IMR-90 (cell line): ENCODE measurements around the gene DOLPP1.

Source experiments
- BHLHE40 ChIP-seq: fragments of 150-350 bp; IDR thresholded peaks from 2 replicates; pipeline ENCODE4 v1.6.1; 2016; ENCODE audit warnings: mild to moderate bottlenecking, low read depth, low read length
- CEBPB ChIP-seq: IDR thresholded peaks from 2 replicates; pipeline ENCODE4 v1.6.1; 2012; ENCODE audit warnings: low read depth, low read length, improper control_type of control experiment
- CHD1 ChIP-seq: IDR thresholded peaks from 2 replicates; pipeline ENCODE4 v1.6.1; 2012; ENCODE audit warnings: low read depth, low read length, improper control_type of control experiment
- CTCF ChIP-seq: conservative IDR thresholded peaks from 2 replicates; pipeline ENCODE4 v1.5.1; 2012; ENCODE audit warnings: mild to moderate bottlenecking, low read depth, low read length, improper control_type of control experiment
- ELK1 ChIP-seq: fragments of 150-350 bp; IDR thresholded peaks from 2 replicates; pipeline ENCODE4 v1.6.1; 2016; ENCODE audit warnings: low read depth, mild to moderate bottlenecking, low read length, moderate library complexity, borderline replicate concordance
- FOS ChIP-seq: fragments of 150-350 bp; IDR thresholded peaks from 2 replicates; pipeline ENCODE4 v1.6.1; 2016; ENCODE audit warnings: low read depth, low read length
- MAFK ChIP-seq: IDR thresholded peaks from 2 replicates; pipeline ENCODE4 v1.6.1; 2012; ENCODE audit warnings: low read depth, low read length, improper control_type of control experiment
- MAZ ChIP-seq: IDR thresholded peaks from 2 replicates; pipeline ENCODE4 v1.6.1; 2012; ENCODE audit warnings: low read depth, mild to moderate bottlenecking, low read length, improper control_type of control experiment, moderate library complexity, borderline replicate concordance
- MXI1 ChIP-seq: IDR thresholded peaks from 2 replicates; pipeline ENCODE4 v1.6.1; 2012; ENCODE audit warnings: low read depth, mild to moderate bottlenecking, low read length, moderate library complexity, borderline replicate concordance
- NFE2L2 ChIP-seq: fragments of 150-350 bp; IDR thresholded peaks from 2 replicates; pipeline ENCODE4 v1.6.1; 2016; ENCODE audit warnings: low read depth, mild to moderate bottlenecking, low read length
- POLR2A ChIP-seq: IDR thresholded peaks from 2 replicates; pipeline ENCODE4 v1.6.1; 2012; ENCODE audit warnings: mild to moderate bottlenecking, low read depth, low read length
- RAD21 ChIP-seq: IDR thresholded peaks from 2 replicates; pipeline ENCODE4 v1.6.1; 2012; ENCODE audit warnings: low read length, improper control_type of control experiment
- RCOR1 ChIP-seq: IDR thresholded peaks from 2 replicates; pipeline ENCODE4 v1.6.1; 2012; ENCODE audit warnings: mild to moderate bottlenecking, low read length, improper control_type of control experiment; ENCODE audit not compliant: insufficient replicate concordance
- SMC3 ChIP-seq: fragments of 150-350 bp; IDR thresholded peaks from 2 replicates; pipeline ENCODE4 v1.6.1; 2016; ENCODE audit warnings: low read depth, mild to moderate bottlenecking, antibody characterized with exemption, low read length, moderate library complexity

GRCh38 chr9:129109537-129109903, 28.6 kb downstream of the DOLPP1 start:
- TF ChIP-seq POLR2A = no peak
- no peak for TF ChIP-seq CTCF
- no peak for TF ChIP-seq MAZ
- TF ChIP-seq CHD1 = no peak
- TF ChIP-seq MAFK = no peak
- peak; percentile 80 for TF ChIP-seq CEBPB
- no peak for TF ChIP-seq BHLHE40
- no peak for TF ChIP-seq SMC3
- no peak for TF ChIP-seq ELK1
- TF ChIP-seq RCOR1 = no peak
- no peak for TF ChIP-seq RAD21
- TF ChIP-seq MXI1 = no peak
- no peak for TF ChIP-seq FOS
- TF ChIP-seq NFE2L2 = no peak
